H9 (cell line): ENCODE measurements around the gene RABL6. TPM values are rescaled to one million over a fixed set of nuclear protein-coding genes. Genes with fewer than 3 reads are reported as not detected.

Experiments
- DNase-seq: peaks from one replicate; pipeline ENCODE4 v3.0.0-alpha.2; 2017
- H2AFZ ChIP-seq: one replicate; pipeline ENCODE4 v1.6.1; 2013; ENCODE audit warnings: mild to moderate bottlenecking, low read length, control low read depth, moderate library complexity
- H2AK5ac ChIP-seq: 2 replicates; pipeline ENCODE4 v1.6.1; 2013; ENCODE audit warnings: low read length, control low read depth, mixed read lengths; ENCODE audit not compliant: insufficient read length
- H2BK120ac ChIP-seq: one replicate; pipeline ENCODE4 v1.6.1; 2013; ENCODE audit warnings: low read depth, mild to moderate bottlenecking, low read length, control low read depth, inconsistent platforms; ENCODE audit not compliant: poor library complexity, severe bottlenecking
- H2BK12ac ChIP-seq: 2 replicates; pipeline ENCODE4 v1.6.1; 2013; ENCODE audit warnings: low read length, control low read depth, mixed read lengths, low read depth; ENCODE audit not compliant: insufficient read length
- H2BK15ac ChIP-seq: 2 replicates; pipeline ENCODE4 v1.6.1; 2013; ENCODE audit warnings: low read depth, low read length, control low read depth
- H2BK20ac ChIP-seq: one replicate; pipeline ENCODE4 v1.6.1; 2013; ENCODE audit warnings: low read depth, mild to moderate bottlenecking, low read length, control low read depth, inconsistent platforms; ENCODE audit not compliant: poor library complexity, severe bottlenecking
- H2BK5ac ChIP-seq: 2 replicates; pipeline ENCODE4 v1.6.1; 2013; ENCODE audit warnings: low read length, control low read depth, mixed read lengths; ENCODE audit not compliant: insufficient read length
- H3K14ac ChIP-seq: 2 replicates; pipeline ENCODE4 v1.6.1; 2013; ENCODE audit warnings: low read length, control low read depth; ENCODE audit not compliant: insufficient read depth
- H3K18ac ChIP-seq: 2 replicates; pipeline ENCODE4 v1.6.1; 2013; ENCODE audit warnings: low read depth, mild to moderate bottlenecking, mixed read lengths, low read length, control low read depth; ENCODE audit not compliant: insufficient read length
- H3K23ac ChIP-seq: 2 replicates; pipeline ENCODE4 v1.6.1; 2013; ENCODE audit warnings: low read length, control low read depth, mixed read lengths, low read depth; ENCODE audit not compliant: insufficient read length
- H3K23me2 ChIP-seq: 2 replicates; pipeline ENCODE4 v1.6.1; 2013; ENCODE audit warnings: low read depth, mild to moderate bottlenecking, mixed read lengths, low read length, control low read depth; ENCODE audit not compliant: insufficient read length, poor library complexity, severe bottlenecking
- H3K27ac ChIP-seq: 2 replicates; pipeline ENCODE4 v1.5.1; 2013; ENCODE audit warnings: low read length, control low read depth, mixed read lengths, low read depth; ENCODE audit not compliant: insufficient read length
- H3K27me3 ChIP-seq: 2 replicates; pipeline ENCODE4 v1.6.1; 2013; ENCODE audit warnings: low read length, control low read depth, inconsistent platforms; ENCODE audit not compliant: insufficient read depth
- H3K4ac ChIP-seq: 2 replicates; pipeline ENCODE4 v1.6.1; 2013; ENCODE audit warnings: low read depth, mild to moderate bottlenecking, control low read depth, inconsistent platforms, low read length, moderate library complexity
- H3K4me1 ChIP-seq: 2 replicates; pipeline ENCODE4 v1.6.1; 2013; ENCODE audit warnings: low read length, control low read depth, inconsistent platforms; ENCODE audit not compliant: insufficient read depth
- H3K4me2 ChIP-seq: 2 replicates; pipeline ENCODE4 v1.6.1; 2013; ENCODE audit warnings: low read length, control low read depth, mixed read lengths; ENCODE audit not compliant: insufficient read length, insufficient read depth
- H3K56ac ChIP-seq: 2 replicates; pipeline ENCODE4 v1.6.1; 2013; ENCODE audit warnings: low read depth, mild to moderate bottlenecking, mixed read lengths, low read length, control low read depth; ENCODE audit not compliant: insufficient read length
- H3K79me1 ChIP-seq: 2 replicates; pipeline ENCODE4 v1.6.1; 2013; ENCODE audit warnings: low read depth, mild to moderate bottlenecking, moderate library complexity, low read length, control low read depth, inconsistent platforms; ENCODE audit not compliant: insufficient read depth, poor library complexity, severe bottlenecking
- H3K79me2 ChIP-seq: 2 replicates; pipeline ENCODE4 v1.6.1; 2013; ENCODE audit warnings: low read length, control low read depth, inconsistent platforms; ENCODE audit not compliant: insufficient read depth
- H3K9ac ChIP-seq: 2 replicates; pipeline ENCODE4 v1.6.1; 2013; ENCODE audit warnings: low read length, control low read depth, mixed read lengths; ENCODE audit not compliant: insufficient read length; ENCODE audit errors: extremely low read depth
- H3K9me3 ChIP-seq: one replicate; pipeline ENCODE4 v1.6.1; 2013; ENCODE audit warnings: low read depth, low read length, inconsistent platforms; ENCODE audit not compliant: control insufficient read depth
- H3T11ph ChIP-seq: one replicate; pipeline ENCODE4 v1.6.1; 2013; ENCODE audit warnings: mild to moderate bottlenecking, low read length, control low read depth, inconsistent platforms
- H4K20me1 ChIP-seq: one replicate; pipeline ENCODE4 v1.6.1; 2013; ENCODE audit not compliant: control insufficient read depth, insufficient read length, insufficient read depth
- H4K5ac ChIP-seq: 2 replicates; pipeline ENCODE4 v1.6.1; 2013; ENCODE audit warnings: low read depth, mild to moderate bottlenecking, mixed read lengths, low read length, control low read depth; ENCODE audit not compliant: insufficient read length
- H4K8ac ChIP-seq: replicated peaks from 2 replicates; pipeline ENCODE4 v1.6.1; 2013; ENCODE audit warnings: low read length, control low read depth, mixed read lengths, low read depth; ENCODE audit not compliant: insufficient read length
- H4K91ac ChIP-seq: 2 replicates; pipeline ENCODE4 v1.6.1; 2013; ENCODE audit warnings: low read depth, mild to moderate bottlenecking, moderate library complexity, mixed read lengths, low read length, control low read depth; ENCODE audit not compliant: insufficient read length
- H3K27ac Mint-ChIP-seq, 3 experiments: 2 replicates in 2 of 3; 3 replicates in 1 of 3; pipeline ENCODE4 v1.8.0; 2020 to 2021; ENCODE audit warnings: mixed read lengths in 3 of 3, mild to moderate bottlenecking in 1 of 3, moderate library complexity in 1 of 3
- H3K27me3 Mint-ChIP-seq: 2 replicates; pipeline ENCODE4 v1.8.0; 2021; ENCODE audit warnings: low read depth, mild to moderate bottlenecking, moderate library complexity, mixed read lengths
- H3K36me3 Mint-ChIP-seq, 3 experiments: 2 replicates in 2 of 3; 3 replicates in 1 of 3; pipeline ENCODE4 v1.8.0; 2020 to 2021; ENCODE audit warnings: low read depth in 3 of 3, mixed read lengths in 3 of 3; ENCODE audit not compliant: insufficient read depth in 1 of 3
- H3K4me1 Mint-ChIP-seq, 2 experiments: 2 replicates each; pipeline ENCODE4 v1.8.0; 2020; ENCODE audit warnings: mixed read lengths in 2 of 2
- H3K4me3 Mint-ChIP-seq, 2 experiments: 2 replicates in 1 of 2; 3 replicates in 1 of 2; pipeline ENCODE4 v1.8.0; 2020 to 2021; ENCODE audit warnings: mild to moderate bottlenecking in 2 of 2, mixed read lengths in 2 of 2, moderate library complexity in 1 of 2
- H3K9me3 Mint-ChIP-seq, 2 experiments: 2 replicates in 1 of 2; 3 replicates in 1 of 2; pipeline ENCODE4 v1.8.0; 2020; ENCODE audit warnings: mild to moderate bottlenecking in 2 of 2, mixed read lengths in 2 of 2, moderate library complexity in 1 of 2
- WGBS: extraction: QIAGEN DNeasy Blood & Tissue Kit; methylation state at CpG from one replicate; pipeline ENCODE4 v1.1.7; 2013; ENCODE audit warnings: missing lambda C conversion rate, low lambda C conversion rate, mixed read lengths; ENCODE audit not compliant: insufficient read length; ENCODE audit errors: extremely low coverage; 5-methylcytosine and 5-hydroxymethylcytosine counted together
- total RNA-seq: library from RNA; stranded (reverse); gene quantifications from 2 replicates; pipeline ENCODE4 v1.2.1, GENCODE V29; 2021
- TF ChIP-seq, protein P1 (sequence below): fragments of 200-600 bp; sonication (generic); conservative IDR thresholded peaks from 3 replicates; pipeline ENCODE4 v1.8.0; 2021; ENCODE audit warnings: antibody characterized with exemption, mild to moderate bottlenecking

RABL6 gene
- total RNA-seq, 1 experiment from 2014 or later, result 108 TPM

DNA sequence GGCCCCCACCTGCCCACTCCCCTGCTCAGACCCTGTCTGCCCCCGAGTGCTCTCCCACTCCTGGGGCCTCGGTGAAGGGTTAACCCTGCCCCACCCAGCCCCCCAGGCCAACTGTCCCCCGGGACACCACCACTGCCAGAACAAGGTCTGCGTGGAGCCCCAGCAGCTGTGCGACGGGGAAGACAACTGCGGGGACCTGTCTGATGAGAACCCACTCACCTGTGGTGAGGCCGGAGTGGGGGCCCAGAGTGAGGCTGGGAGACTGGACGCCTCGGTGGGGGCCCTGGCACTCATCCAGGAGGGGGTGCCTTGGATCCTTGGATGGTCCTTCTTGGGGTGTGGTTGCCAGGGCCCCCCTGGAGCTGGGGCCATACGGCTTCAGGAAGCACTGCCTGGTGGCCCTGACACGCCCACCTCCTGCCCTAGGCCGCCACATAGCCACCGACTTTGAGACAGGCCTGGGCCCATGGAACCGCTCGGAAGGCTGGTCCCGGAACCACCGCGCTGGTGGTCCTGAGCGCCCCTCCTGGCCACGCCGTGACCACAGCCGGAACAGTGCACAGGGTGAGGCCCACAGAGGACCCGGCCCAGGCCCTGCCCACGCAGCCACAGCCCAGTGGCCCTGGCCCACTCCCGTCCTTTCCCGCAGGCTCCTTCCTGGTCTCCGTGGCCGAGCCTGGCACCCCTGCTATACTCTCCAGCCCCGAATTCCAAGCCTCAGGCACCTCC, 46.5 kb downstream of the RABL6 start:
- TF ChIP-seq, protein P1, sequence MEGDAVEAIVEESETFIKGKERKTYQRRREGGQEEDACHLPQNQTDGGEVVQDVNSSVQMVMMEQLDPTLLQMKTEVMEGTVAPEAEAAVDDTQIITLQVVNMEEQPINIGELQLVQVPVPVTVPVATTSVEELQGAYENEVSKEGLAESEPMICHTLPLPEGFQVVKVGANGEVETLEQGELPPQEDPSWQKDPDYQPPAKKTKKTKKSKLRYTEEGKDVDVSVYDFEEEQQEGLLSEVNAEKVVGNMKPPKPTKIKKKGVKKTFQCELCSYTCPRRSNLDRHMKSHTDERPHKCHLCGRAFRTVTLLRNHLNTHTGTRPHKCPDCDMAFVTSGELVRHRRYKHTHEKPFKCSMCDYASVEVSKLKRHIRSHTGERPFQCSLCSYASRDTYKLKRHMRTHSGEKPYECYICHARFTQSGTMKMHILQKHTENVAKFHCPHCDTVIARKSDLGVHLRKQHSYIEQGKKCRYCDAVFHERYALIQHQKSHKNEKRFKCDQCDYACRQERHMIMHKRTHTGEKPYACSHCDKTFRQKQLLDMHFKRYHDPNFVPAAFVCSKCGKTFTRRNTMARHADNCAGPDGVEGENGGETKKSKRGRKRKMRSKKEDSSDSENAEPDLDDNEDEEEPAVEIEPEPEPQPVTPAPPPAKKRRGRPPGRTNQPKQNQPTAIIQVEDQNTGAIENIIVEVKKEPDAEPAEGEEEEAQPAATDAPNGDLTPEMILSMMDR, result no peak
- Histone ChIP-seq H4K8ac (no peak overlapping the region), H4K20me1 (no peaks in the 10 kb centered on the region), H3K27me3 (no peaks in the 10 kb centered on the region), H3K56ac (no peak overlapping the region), H3K4me2 (no peak overlapping the region), H3K23me2 (no peaks in the 10 kb centered on the region), H2BK15ac (no peak overlapping the region), H2BK5ac (no peak overlapping the region), H2BK12ac (no peak overlapping the region), H3K23ac (no peak overlapping the region), H3K79me1 (no peaks in the 10 kb centered on the region), H2BK120ac (no peak overlapping the region), H2AK5ac (no peak overlapping the region), H4K5ac (no peak overlapping the region), H3K79me2 (no peaks in the 10 kb centered on the region), H3K9me3 (no peaks in the 10 kb centered on the region), H3K9ac (no peak overlapping the region), H2AFZ (no peak overlapping the region), H4K91ac (no peak overlapping the region), H3K14ac (no peak overlapping the region; the same call in 1 of the 2 replicates), H3T11ph (no peak overlapping the region), H3K27ac (no peak overlapping the region), H3K18ac (no peak overlapping the region), H2BK20ac (no peak overlapping the region), H3K4ac (no peak overlapping the region), H3K4me1 (no peaks in the 10 kb centered on the region)
- no CpG with 5 or more reads among the region's 30 CpGs for WGBS
- Mint-ChIP-seq H3K36me3 (peaks cover 0 to 12% (median 10%) of the 10 kb centered on the region in 3 experiments; a peak in 4 of 7 replicates), H3K27me3 (peaks cover 1% of the 10 kb centered on the region), H3K4me3 (no peak overlapping the region), H3K27ac (0 out of 7 replicates have a peak overlapping the region, but pooled peaks of 1 of the 3 experiments have one; percentile 53), H3K9me3 (no peaks in the 10 kb centered on the region), H3K4me1 (peaks cover 2 to 5% of the 10 kb centered on the region in 2 experiments; a peak in 3 of 4 replicates)
- DNase-seq, result no peak
